Suprapubic skin (tissue), 4 donors: Measurements from ENCODE around the gene BPIFB4. TPM values are rescaled to one million over a fixed set of nuclear protein-coding genes. Genes with fewer than 3 reads are reported as not detected.

Experiments
- DNase-seq, 2 donors: peaks; one replicate each; pipeline ENCODE4 v3.0.0-alpha.2; 2019; ENCODE audit warnings: low spot score in 2 of 2
- H3K27ac ChIP-seq: fragments of 200-600 bp; sonication (generic); one replicate; pipeline ENCODE4 v1.5.1; 2019
- H3K27me3 ChIP-seq: fragments of 200-600 bp; sonication (generic); one replicate; pipeline ENCODE4 v1.5.1; 2019
- H3K36me3 ChIP-seq: fragments of 200-600 bp; sonication (generic); one replicate; pipeline ENCODE4 v1.5.1; 2019
- H3K4me1 ChIP-seq: fragments of 200-600 bp; sonication (generic); one replicate; pipeline ENCODE4 v1.5.1; 2019
- H3K4me3 ChIP-seq: fragments of 200-600 bp; sonication (generic); one replicate; pipeline ENCODE4 v1.5.1; 2019; ENCODE audit warnings: mild to moderate bottlenecking
- H3K9me3 ChIP-seq: fragments of 200-600 bp; sonication (generic); one replicate; pipeline ENCODE4 v1.5.1; 2019
- CTCF ChIP-seq, 2 donors: fragments of 200-600 bp in 1 of 2; fragments of 450-650 bp in 1 of 2; sonication (generic) in 1 of 2; IDR thresholded peaks; one replicate each; pipeline ENCODE4 v1.5.1; 2016 to 2019; ENCODE audit warnings: antibody characterized with exemption in 2 of 2, mild to moderate bottlenecking in 1 of 2, moderate library complexity in 1 of 2
- EP300 ChIP-seq: sonication (generic); formaldehyde crosslinking; IDR thresholded peaks from one replicate; pipeline ENCODE4 v1.6.1; 2017; ENCODE audit warnings: antibody characterized with exemption
- POLR2A ChIP-seq, 2 donors: fragments of 450-650 bp; IDR thresholded peaks; one replicate each; pipeline ENCODE4 v1.6.1; 2017; ENCODE audit warnings: antibody characterized with exemption in 2 of 2, mild to moderate bottlenecking in 2 of 2, moderate library complexity in 2 of 2
- POLR2AphosphoS5 ChIP-seq, 3 donors: sonication (generic); formaldehyde crosslinking; IDR thresholded peaks; one replicate each; pipeline ENCODE4 v1.6.1; 2017; ENCODE audit warnings: antibody characterized with exemption in 3 of 3
- WGBS: methylation state at CpG from one replicate; pipeline ENCODE4 v1.1.5; 2018; 5-methylcytosine and 5-hydroxymethylcytosine counted together
- total RNA-seq, 4 donors: library from RNA; depleted of rRNA; stranded (reverse); fragments of >200 nt; gene quantifications; one replicate each; pipeline ENCODE4 v1.1.0, GENCODE V29; 2016

The BPIFB4 gene
- total RNA-seq, 4 donors from 2014 or later = not detected

- Histone ChIP-seq H3K4me1 (no peaks in the 10 kb centered on the region), H3K27me3 (peaks cover 4% of the 10 kb centered on the region), H3K9me3 (no peaks in the 10 kb centered on the region), H3K27ac (no peak overlapping the region), H3K4me3 (no peak overlapping the region), H3K36me3 (no peaks in the 10 kb centered on the region)
- no peak for TF ChIP-seq POLR2A (IDR thresholded peaks at IDR 0.05)
- no peak for TF ChIP-seq POLR2AphosphoS5 (IDR thresholded peaks at IDR 0.05)
- no peak for TF ChIP-seq CTCF (IDR thresholded peaks at IDR 0.05)
- TF ChIP-seq EP300 = no peak
- 83% methylated on average over 7 of the region's 7 CpGs for WGBS
- no peak for DNase-seq
Observed at GRCh38 chr20:33054381-33054780, 25.1 kb upstream of the BPIFB4 start.

- TF ChIP-seq EP300 (no peak), POLR2A (IDR thresholded peaks at IDR 0.05) (no peak), CTCF (IDR thresholded peaks at IDR 0.05) (no peak)
- no peaks in the 10 kb centered on the region for H3K9me3 ChIP-seq
- no peaks in the 10 kb centered on the region for H3K4me1 ChIP-seq
- H3K27me3 ChIP-seq = peaks cover 8% of the 10 kb centered on the region
- H3K27ac ChIP-seq = no peak overlapping the region
- DNase-seq = no peak
- no peaks in the 10 kb centered on the region for H3K36me3 ChIP-seq
- H3K4me3 ChIP-seq = no peak overlapping the region
- WGBS = 100% methylated on average over 2 of the region's 2 CpGs
Observed at GRCh38 chr20:33054791-33055190, 24.7 kb upstream of the BPIFB4 start.

- DNase-seq = no peak
- H3K27ac ChIP-seq = no peak overlapping the region
- no peaks in the 10 kb centered on the region for H3K4me1 ChIP-seq
- no peaks in the 10 kb centered on the region for H3K36me3 ChIP-seq
- no peak for TF ChIP-seq CTCF (IDR thresholded peaks at IDR 0.05)
- TF ChIP-seq POLR2AphosphoS5 (IDR thresholded peaks at IDR 0.05) = no peak
- TF ChIP-seq EP300 = no peak
- no peak for TF ChIP-seq POLR2A (IDR thresholded peaks at IDR 0.05)
- no peak overlapping the region for H3K4me3 ChIP-seq
- 85% methylated on average over 4 of the region's 7 CpGs for WGBS
- H3K9me3 ChIP-seq = no peaks in the 10 kb centered on the region
- H3K27me3 ChIP-seq = peaks cover 8% of the 10 kb centered on the region
Observed at GRCh38 chr20:33059136-33059535, 20.3 kb upstream of the BPIFB4 start.

GRCh38 chr20:33059741-33060390 lies 19.6 kb upstream of the BPIFB4 start:
- H3K36me3 ChIP-seq = no peaks in the 10 kb centered on the region
- DNase-seq = no peak
- no peaks in the 10 kb centered on the region for H3K4me1 ChIP-seq
- H3K9me3 ChIP-seq = no peaks in the 10 kb centered on the region
- H3K27ac ChIP-seq = no peak overlapping the region
- WGBS = 89% methylated on average over 13 of the region's 22 CpGs
- no peak for TF ChIP-seq POLR2A (IDR thresholded peaks at IDR 0.05)
- TF ChIP-seq POLR2AphosphoS5 (IDR thresholded peaks at IDR 0.05) = no peak
- TF ChIP-seq CTCF (IDR thresholded peaks at IDR 0.05) = no peak
- TF ChIP-seq EP300 = no peak
- H3K27me3 ChIP-seq = peaks cover 8% of the 10 kb centered on the region
- H3K4me3 ChIP-seq = no peak overlapping the region

- 85% methylated on average over 10 of the region's 14 CpGs for WGBS
- Histone ChIP-seq H3K9me3 (no peaks in the 10 kb centered on the region), H3K27ac (no peak overlapping the region), H3K36me3 (no peaks in the 10 kb centered on the region), H3K4me3 (no peak overlapping the region), H3K4me1 (no peaks in the 10 kb centered on the region), H3K27me3 (peaks cover 4% of the 10 kb centered on the region)
- TF ChIP-seq POLR2A (IDR thresholded peaks at IDR 0.05) (no peak), CTCF (IDR thresholded peaks at IDR 0.05) (no peak), EP300 (no peak), POLR2AphosphoS5 (IDR thresholded peaks at IDR 0.05) (no peak)
- no peak for DNase-seq
Observed at GRCh38 chr20:33061658-33062028, 17.8 kb upstream of the BPIFB4 start.
